Measurements from ENCODE around the gene DLGAP4. TPM values are rescaled to one million over a fixed set of nuclear protein-coding genes. Genes with fewer than 3 reads are reported as not detected.

DLGAP4 gene
- total RNA-seq, 2 donors from 2014 or later, result 62.9 to 78.2 TPM

- H3K9ac ChIP-seq (ENCODE audit: extremely low read depth, low read length, poor library complexity, severe bottlenecking), result no peak overlapping the region
- Mint-ChIP-seq H3K27ac (no peak overlapping the region), H3K9me3 (no peaks in the 10 kb centered on the region), H3K4me3 (no peak overlapping the region), H3K4me1 (no peaks in the 10 kb centered on the region), H3K27me3 (ENCODE audit: insufficient read depth) (no peaks in the 10 kb centered on the region), H3K36me3 (ENCODE audit: low read depth) (no peaks in the 10 kb centered on the region)
- DNase-seq, result peak; percentile 24
- H3K27ac ChIP-seq (ENCODE audit: low read depth, low read length), result no peak overlapping the region
- no peak overlapping the region for H3K4me3 ChIP-seq (ENCODE audit: low read length)
- no peaks in the 10 kb centered on the region for H3K9me3 ChIP-seq (ENCODE audit: control insufficient read depth, low read length)
- no peaks in the 10 kb centered on the region for H3K4me1 ChIP-seq (ENCODE audit: control insufficient read depth, insufficient read depth, low read length)
- H3K36me3 ChIP-seq (ENCODE audit: control insufficient read depth, insufficient read depth, low read length), result no peaks in the 10 kb centered on the region
- WGBS, 2 experiments (ENCODE audit: insufficient coverage in 1 of 2, insufficient read length in 1 of 2), result 89% methylated on average over 3 of the region's 3 CpGs
- no peaks in the 10 kb centered on the region for H3K27me3 ChIP-seq (ENCODE audit: control insufficient read depth, insufficient read depth, low read length, poor library complexity, severe bottlenecking)
- no peak for TF ChIP-seq CTCF (conservative IDR thresholded peaks at IDR 0.05)
Observed at GRCh38 chr20:36317675-36318074, 11.5 kb downstream of the DLGAP4 start.

GRCh38 chr20:36318166-36318565 is 12.0 kb downstream of the DLGAP4 start:
- Histone ChIP-seq H3K27me3 (ENCODE audit: control insufficient read depth, insufficient read depth, low read length, poor library complexity, severe bottlenecking) (no peaks in the 10 kb centered on the region), H3K4me1 (ENCODE audit: control insufficient read depth, insufficient read depth, low read length) (no peaks in the 10 kb centered on the region), H3K9ac (ENCODE audit: extremely low read depth, low read length, poor library complexity, severe bottlenecking) (no peak overlapping the region), H3K27ac (ENCODE audit: low read depth, low read length) (no peak overlapping the region), H3K9me3 (ENCODE audit: control insufficient read depth, low read length) (no peaks in the 10 kb centered on the region), H3K36me3 (ENCODE audit: control insufficient read depth, insufficient read depth, low read length) (no peaks in the 10 kb centered on the region), H3K4me3 (ENCODE audit: low read length) (no peak overlapping the region)
- Mint-ChIP-seq H3K27ac (no peak overlapping the region), H3K9me3 (no peaks in the 10 kb centered on the region), H3K4me3 (no peak overlapping the region), H3K36me3 (ENCODE audit: low read depth) (no peaks in the 10 kb centered on the region), H3K27me3 (ENCODE audit: insufficient read depth) (no peaks in the 10 kb centered on the region), H3K4me1 (no peaks in the 10 kb centered on the region)
- no peak for TF ChIP-seq CTCF (conservative IDR thresholded peaks at IDR 0.05)
- 83 to 94% methylated on average over 3 of the region's 3 CpGs for WGBS, 2 experiments (ENCODE audit: insufficient coverage in 1 of 2, insufficient read length in 1 of 2)
- DNase-seq, result peak; percentile 41

GRCh38 chr20:36319356-36320260 is 13.5 kb downstream of the DLGAP4 start:
- 75 to 81% methylated on average over 7 to 11 of the region's 12 CpGs for WGBS, 2 experiments (ENCODE audit: insufficient coverage in 1 of 2, insufficient read length in 1 of 2)
- no peaks in the 10 kb centered on the region for H3K36me3 Mint-ChIP-seq (ENCODE audit: low read depth)
- H3K27ac ChIP-seq (ENCODE audit: low read depth, low read length), result no peak overlapping the region
- H3K4me1 Mint-ChIP-seq, result no peaks in the 10 kb centered on the region
- DNase-seq, result peak; percentile 45
- H3K27me3 ChIP-seq (ENCODE audit: control insufficient read depth, insufficient read depth, low read length, poor library complexity, severe bottlenecking), result no peaks in the 10 kb centered on the region
- TF ChIP-seq CTCF (conservative IDR thresholded peaks at IDR 0.05), result no peak
- no peak overlapping the region for H3K4me3 ChIP-seq (ENCODE audit: low read length)
- H3K4me1 ChIP-seq (ENCODE audit: control insufficient read depth, insufficient read depth, low read length), result no peaks in the 10 kb centered on the region
- H3K27ac Mint-ChIP-seq, result no peak overlapping the region
- H3K36me3 ChIP-seq (ENCODE audit: control insufficient read depth, insufficient read depth, low read length), result no peaks in the 10 kb centered on the region
- no peak overlapping the region for H3K4me3 Mint-ChIP-seq
- no peaks in the 10 kb centered on the region for H3K9me3 ChIP-seq (ENCODE audit: control insufficient read depth, low read length)
- no peak overlapping the region for H3K9ac ChIP-seq (ENCODE audit: extremely low read depth, low read length, poor library complexity, severe bottlenecking)
- no peaks in the 10 kb centered on the region for H3K27me3 Mint-ChIP-seq (ENCODE audit: insufficient read depth)
- H3K9me3 Mint-ChIP-seq, result peaks cover 2% of the 10 kb centered on the region

Measured in endodermal cell (in vitro differentiated cells).